Melanocyte of skin (primary cell): ENCODE results near the gene PRKAA2. TPM values are rescaled to one million over a fixed set of nuclear protein-coding genes. Genes with fewer than 3 reads are reported as not detected.

Experiments used
- small RNA-seq, 2 donors: library from RNA; depleted of rRNA; stranded (forward); fragments of <200 nt; gene quantifications; one replicate each; pipeline ENCODE3, GENCODE V24; 2012
- total RNA-seq, 2 donors: library from RNA; depleted of rRNA; stranded (reverse); fragments of >200 nt; gene quantifications; 2 replicates each; pipeline ENCODE4 v1.2.3, GENCODE V29; 2012

Gene PRKAA2
- under 1 TPM; under 0.01 TPM for total RNA-seq

GRCh38 chr1:56644919-56645676 is at the start of gene PRKAA2:
Gene PRKAA2, plus strand, starts transcription at chr1:56645314. Its CDS starts 74 bp downstream, at chr1:56645388.

Small RNA genes within 50 kb of the gene (small RNA-seq; reads per million reads assigned to genes)
- 0 reads per million in 2 donors for gene AC099789.1

Other genes with a start within 250 kb of the PRKAA2 start
- gene PLPP3, start 65.8 kb upstream of the PRKAA2 start, total RNA-seq = 1 to 10 TPM; 3.3 to 3.4 TPM
- gene FYB2, start 174.1 kb downstream of the PRKAA2 start, total RNA-seq = not detected
- not detected for gene C8A, start 209.5 kb downstream of the PRKAA2 start, total RNA-seq